Left ventricle myocardium inferior (tissue), 1 donor: ENCODE results near the gene BTD. TPM values are rescaled to one million over a fixed set of nuclear protein-coding genes. Genes with fewer than 3 reads are reported as not detected.

Source experiments
- DNase-seq: peaks from one replicate; pipeline ENCODE4 v3.0.0-alpha.2; 2020
- H3K27ac ChIP-seq: fragments of 200-600 bp; replicated peaks from 2 replicates; pipeline ENCODE4 v1.8.0; 2021
- H3K27me3 ChIP-seq: fragments of 200-600 bp; 2 replicates; pipeline ENCODE4 v1.8.0; 2021; ENCODE audit warnings: low read depth
- H3K36me3 ChIP-seq: fragments of 200-600 bp; 2 replicates; pipeline ENCODE4 v1.8.0; 2021
- H3K4me1 ChIP-seq: fragments of 200-600 bp; 2 replicates; pipeline ENCODE4 v1.8.0; 2021
- H3K4me3 ChIP-seq: fragments of 200-600 bp; 2 replicates; pipeline ENCODE4 v1.8.0; 2021; ENCODE audit warnings: mild to moderate bottlenecking, moderate library complexity
- H3K9me3 ChIP-seq: fragments of 200-600 bp; replicated peaks from 2 replicates; pipeline ENCODE4 v1.8.0; 2021
- intact Hi-C: fragments of 100-400 bp; cut with micrococcal nuclease; formaldehyde crosslinking; loops from one replicate; pipeline ENCODE4 v1.11.0; 2022
- long read RNA-seq: library from polyadenylated mRNA; unstranded; transcript quantifications from one replicate; pipeline ENCODE4 v2.0.0, GENCODE V29; 2021
- total RNA-seq: library from RNA; stranded (reverse); fragmentation: NEBNext Ultra II Directional; extraction: Animal tissue kit (Norgen Biotek cat#: 25700); gene quantifications from one replicate; pipeline ENCODE4 v1.2.1, GENCODE V29; 2021
- TF ChIP-seq, protein P1 (sequence below): fragments of 200-600 bp; IDR thresholded peaks from 2 replicates; pipeline ENCODE4 v1.8.0; 2021; ENCODE audit warnings: antibody characterized with exemption, mild to moderate bottlenecking, borderline replicate concordance
- donor health status: DM: no; HTN: yes; CAD: no; lungs with severe emphysema.

BTD gene
- total RNA-seq: 9.2 TPM
- long read RNA-seq, full-length matches to known transcripts: 11 of 12 reads
- long read RNA-seq, partial matches to known transcripts: 0 of 12 reads
- long read RNA-seq, other reads (novel, unspliced or antisense): 1 of 12 reads

GRCh38 chr3:15601399-15602145 is at the start of gene BTD, which contains the start of gene HACL1:
BTD (plus strand) TSS chr3:15601745; CDS start chr3:15635440, 33,695 bp downstream.
HACL1 (minus strand) TSS chr3:15601569; CDS start chr3:15601463, 106 bp downstream.
- peak within 1 kb of the TSS; percentile 87 for H3K4me3 ChIP-seq
- DNase-seq: peak; percentile 96
- peak within 1 kb of the TSS; percentile 88 for H3K27ac ChIP-seq
- TF ChIP-seq, protein P1, sequence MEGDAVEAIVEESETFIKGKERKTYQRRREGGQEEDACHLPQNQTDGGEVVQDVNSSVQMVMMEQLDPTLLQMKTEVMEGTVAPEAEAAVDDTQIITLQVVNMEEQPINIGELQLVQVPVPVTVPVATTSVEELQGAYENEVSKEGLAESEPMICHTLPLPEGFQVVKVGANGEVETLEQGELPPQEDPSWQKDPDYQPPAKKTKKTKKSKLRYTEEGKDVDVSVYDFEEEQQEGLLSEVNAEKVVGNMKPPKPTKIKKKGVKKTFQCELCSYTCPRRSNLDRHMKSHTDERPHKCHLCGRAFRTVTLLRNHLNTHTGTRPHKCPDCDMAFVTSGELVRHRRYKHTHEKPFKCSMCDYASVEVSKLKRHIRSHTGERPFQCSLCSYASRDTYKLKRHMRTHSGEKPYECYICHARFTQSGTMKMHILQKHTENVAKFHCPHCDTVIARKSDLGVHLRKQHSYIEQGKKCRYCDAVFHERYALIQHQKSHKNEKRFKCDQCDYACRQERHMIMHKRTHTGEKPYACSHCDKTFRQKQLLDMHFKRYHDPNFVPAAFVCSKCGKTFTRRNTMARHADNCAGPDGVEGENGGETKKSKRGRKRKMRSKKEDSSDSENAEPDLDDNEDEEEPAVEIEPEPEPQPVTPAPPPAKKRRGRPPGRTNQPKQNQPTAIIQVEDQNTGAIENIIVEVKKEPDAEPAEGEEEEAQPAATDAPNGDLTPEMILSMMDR: peak; percentile 44
- H3K27me3 ChIP-seq: no peaks in the 10 kb centered on the region
- intact Hi-C loops: no loop called here
- H3K4me1 ChIP-seq: peaks cover 33% of the 10 kb centered on the region
- peaks cover 31% of the 10 kb centered on the region for H3K36me3 ChIP-seq
- no peaks in the 10 kb centered on the region for H3K9me3 ChIP-seq

DNA sequence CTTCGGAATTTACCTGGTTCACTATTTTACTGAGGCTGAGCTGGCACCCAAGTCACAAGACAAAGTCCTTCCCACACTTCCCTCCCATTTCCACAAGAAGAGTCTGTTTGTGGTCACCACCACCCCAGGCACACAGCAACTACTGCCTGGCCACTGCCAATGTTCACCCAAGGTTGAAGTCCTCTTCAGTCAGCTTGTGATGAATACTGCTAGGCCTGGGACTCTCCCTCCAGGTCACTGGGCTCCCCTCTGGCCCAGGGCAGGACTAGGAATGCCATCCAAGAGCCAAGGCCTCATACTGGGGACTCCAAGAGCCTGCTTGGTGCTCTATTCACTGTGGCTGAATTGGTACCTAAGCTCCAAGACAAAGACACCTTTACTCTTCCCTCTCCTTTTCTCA is 49.6 kb upstream of the BTD start:
- intact Hi-C loops: loop anchor here (10.0 kb wide), 1 partner anchor 127 kb away; the partner anchor contains the start of genes EAF1 and METTL6

DNA sequence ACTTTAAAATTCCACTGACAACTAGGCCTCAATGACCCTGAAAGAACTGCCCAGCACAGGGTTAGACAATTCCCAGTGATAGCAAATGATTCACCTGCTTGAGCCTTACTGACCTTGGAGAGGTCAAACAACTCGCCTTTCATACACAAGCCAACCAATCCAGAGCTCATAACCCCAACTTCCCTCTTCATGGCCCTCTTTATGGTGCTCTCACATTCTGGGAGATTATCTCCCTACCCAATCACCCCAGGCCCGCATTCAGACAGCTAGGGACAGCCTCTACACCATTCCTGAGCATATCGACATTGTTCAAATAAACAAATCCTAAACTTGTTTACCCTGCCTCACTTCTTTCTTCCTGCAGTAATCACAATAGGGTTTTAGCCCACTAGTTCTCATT is 47.8 kb upstream of the BTD start:
- intact Hi-C loops: loop anchor here (10.0 kb wide), 1 partner anchor 129 kb away; the partner anchor contains the start of genes EAF1 and METTL6
- TF ChIP-seq, protein P1: no peak

More for the DNA sequence above, 49.6 kb upstream of the BTD start:
- H3K4me3 ChIP-seq: no peak overlapping the region
- DNase-seq: no peak
- no peaks in the 10 kb centered on the region for H3K4me1 ChIP-seq
- H3K9me3 ChIP-seq: no peaks in the 10 kb centered on the region
- TF ChIP-seq, protein P1: no peak
- H3K27me3 ChIP-seq: no peaks in the 10 kb centered on the region
- no peak overlapping the region for H3K27ac ChIP-seq
- H3K36me3 ChIP-seq: no peaks in the 10 kb centered on the region

DNA sequence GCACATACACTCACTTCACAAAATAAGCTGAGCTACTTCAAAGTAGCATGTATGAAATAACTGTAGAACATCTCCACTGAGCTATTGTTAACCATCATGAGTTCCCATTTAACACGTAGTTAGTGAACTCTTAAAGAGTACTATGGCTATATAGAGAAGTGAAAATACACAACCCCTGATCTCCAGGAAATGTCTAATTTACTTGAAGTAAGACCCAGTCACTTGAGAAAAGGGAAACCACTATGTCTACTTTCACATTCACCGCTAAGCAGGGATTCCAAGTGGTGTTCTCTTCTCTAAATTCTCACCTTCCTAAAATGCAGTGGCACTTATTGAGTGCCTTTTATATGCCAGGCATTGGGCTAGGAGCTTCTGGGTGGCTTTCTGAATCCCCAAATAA is 45.0 kb upstream of the BTD start:
- DNase-seq: no peak
- no peaks in the 10 kb centered on the region for H3K27me3 ChIP-seq
- no peak overlapping the region for H3K27ac ChIP-seq
- intact Hi-C loops: loop anchor here (10.0 kb wide), 1 partner anchor 132 kb away; the partner anchor contains the start of genes EAF1 and METTL6
- TF ChIP-seq, protein P1: no peak
- no peak overlapping the region for H3K4me3 ChIP-seq
- H3K9me3 ChIP-seq: no peaks in the 10 kb centered on the region
- no peaks in the 10 kb centered on the region for H3K4me1 ChIP-seq
- H3K36me3 ChIP-seq: peaks cover 21% of the 10 kb centered on the region

More for the DNA sequence above, 47.8 kb upstream of the BTD start:
- no peak for DNase-seq
- Histone ChIP-seq H3K36me3 (no peaks in the 10 kb centered on the region), H3K27ac (no peak overlapping the region), H3K4me1 (no peaks in the 10 kb centered on the region), H3K27me3 (no peaks in the 10 kb centered on the region), H3K4me3 (no peak overlapping the region), H3K9me3 (no peaks in the 10 kb centered on the region)

DNA sequence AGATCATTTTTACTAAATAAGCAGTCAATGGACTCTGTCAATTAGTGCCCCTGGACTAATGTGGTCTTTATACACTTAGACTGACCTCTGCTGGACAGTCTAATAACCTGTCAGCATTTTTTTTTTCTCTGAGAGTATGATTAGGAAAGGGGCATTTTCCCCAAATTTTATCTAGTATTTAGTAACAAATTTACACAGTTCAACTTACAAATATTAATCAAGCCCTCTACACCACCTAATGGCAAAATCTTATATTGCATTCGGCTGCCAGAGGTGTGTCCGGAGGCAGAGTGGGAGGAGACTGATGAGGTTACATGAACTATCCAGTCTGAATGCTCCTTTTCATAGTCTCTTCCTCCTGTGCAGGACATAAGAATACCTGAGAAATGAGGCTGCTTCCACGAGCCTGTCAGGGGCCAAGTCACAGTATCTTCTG is 44.0 kb upstream of the BTD start:
- Histone ChIP-seq H3K27me3 (no peaks in the 10 kb centered on the region), H3K27ac (no peak overlapping the region), H3K4me1 (no peaks in the 10 kb centered on the region), H3K4me3 (no peak overlapping the region), H3K9me3 (no peaks in the 10 kb centered on the region), H3K36me3 (peaks cover 31% of the 10 kb centered on the region)
- TF ChIP-seq, protein P1: peak; percentile 75
- intact Hi-C loops: loop anchor here (10.0 kb wide), 1 partner anchor 133 kb away; the partner anchor contains the start of genes EAF1 and METTL6
- DNase-seq: no peak
